Erythroblast (primary cell): ENCODE measurements around the gene BIN2.

Experiments used
- DNase-seq, 2 experiments: peaks; one replicate each; lab custom pipeline; 2025; lab: John Stamatoyannopoulos, UW
- GATA1 ChIP-seq: IDR thresholded peaks from 2 replicates; pipeline ENCODE4 v1.6.1; 2011; ENCODE audit warnings: low read depth, mild to moderate bottlenecking, control low read depth, low read length, moderate library complexity
- POLR2A ChIP-seq: IDR thresholded peaks from 2 replicates; pipeline ENCODE4 v1.6.1; 2011; ENCODE audit warnings: mild to moderate bottlenecking, low read length

The BIN2 gene

GRCh38 chr12:51246254-51246853 is 77.6 kb downstream of the BIN2 start:
- no peak for TF ChIP-seq GATA1
- peak; percentile 17 for TF ChIP-seq POLR2A
- peak; percentile 46 to 63 for DNase-seq

GRCh38 chr12:51245476-51246253 is 78.3 kb downstream of the BIN2 start:
- DNase-seq: no peak
- TF ChIP-seq POLR2A (no peak), GATA1 (no peak)

- DNase-seq: no peak
- TF ChIP-seq POLR2A (peak; percentile 23), GATA1 (no peak)
These were observed 79.7 kb downstream of the BIN2 start for GRCh38 chr12:51244269-51244668.

- TF ChIP-seq GATA1: no peak
- no peak for TF ChIP-seq POLR2A
- no peak for DNase-seq
These were observed 81.1 kb downstream of the BIN2 start for GRCh38 chr12:51242876-51243275.

- TF ChIP-seq POLR2A (no peak), GATA1 (no peak)
- no peak for DNase-seq
These were observed 81.9 kb downstream of the BIN2 start for GRCh38 chr12:51242120-51242519.

- DNase-seq: no peak
- TF ChIP-seq GATA1 (no peak), POLR2A (no peak)
These were observed 83.0 kb downstream of the BIN2 start for GRCh38 chr12:51240971-51241370.

GRCh38 chr12:51238510-51239334 is 85.3 kb downstream of the BIN2 start, which contains the start of gene DAZAP2:
TSS of gene DAZAP2 (plus strand) at chr12:51238826. CDS start at chr12:51238908, 82 bp downstream.
- TF ChIP-seq POLR2A (peak; percentile 97), GATA1 (no peak)
- DNase-seq: peak; percentile 96 to 97

- TF ChIP-seq POLR2A: no peak
- no peak for DNase-seq
These were observed 85.9 kb downstream of the BIN2 start for GRCh38 chr12:51238037-51238509.

- peak; percentile 30 to 70 for DNase-seq
- TF ChIP-seq POLR2A: no peak
- no peak for TF ChIP-seq GATA1
These were observed 89.4 kb downstream of the BIN2 start for GRCh38 chr12:51234530-51234929.

- no peak for DNase-seq
- TF ChIP-seq POLR2A: no peak
- TF ChIP-seq GATA1: no peak
These were observed 91.3 kb downstream of the BIN2 start for GRCh38 chr12:51232642-51233041.
